Islet of Langerhans (tissue), 1 donor: Measurements from ENCODE around the gene EDIL3.

Source experiments
- FAIRE-seq: peaks from one replicate; lab custom pipeline; 2011; peaks lifted over from hg19 to GRCh38; lab: Jason Lieb, UNC

Gene EDIL3, protein sequence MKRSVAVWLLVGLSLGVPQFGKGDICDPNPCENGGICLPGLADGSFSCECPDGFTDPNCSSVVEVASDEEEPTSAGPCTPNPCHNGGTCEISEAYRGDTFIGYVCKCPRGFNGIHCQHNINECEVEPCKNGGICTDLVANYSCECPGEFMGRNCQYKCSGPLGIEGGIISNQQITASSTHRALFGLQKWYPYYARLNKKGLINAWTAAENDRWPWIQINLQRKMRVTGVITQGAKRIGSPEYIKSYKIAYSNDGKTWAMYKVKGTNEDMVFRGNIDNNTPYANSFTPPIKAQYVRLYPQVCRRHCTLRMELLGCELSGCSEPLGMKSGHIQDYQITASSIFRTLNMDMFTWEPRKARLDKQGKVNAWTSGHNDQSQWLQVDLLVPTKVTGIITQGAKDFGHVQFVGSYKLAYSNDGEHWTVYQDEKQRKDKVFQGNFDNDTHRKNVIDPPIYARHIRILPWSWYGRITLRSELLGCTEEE

DNA sequence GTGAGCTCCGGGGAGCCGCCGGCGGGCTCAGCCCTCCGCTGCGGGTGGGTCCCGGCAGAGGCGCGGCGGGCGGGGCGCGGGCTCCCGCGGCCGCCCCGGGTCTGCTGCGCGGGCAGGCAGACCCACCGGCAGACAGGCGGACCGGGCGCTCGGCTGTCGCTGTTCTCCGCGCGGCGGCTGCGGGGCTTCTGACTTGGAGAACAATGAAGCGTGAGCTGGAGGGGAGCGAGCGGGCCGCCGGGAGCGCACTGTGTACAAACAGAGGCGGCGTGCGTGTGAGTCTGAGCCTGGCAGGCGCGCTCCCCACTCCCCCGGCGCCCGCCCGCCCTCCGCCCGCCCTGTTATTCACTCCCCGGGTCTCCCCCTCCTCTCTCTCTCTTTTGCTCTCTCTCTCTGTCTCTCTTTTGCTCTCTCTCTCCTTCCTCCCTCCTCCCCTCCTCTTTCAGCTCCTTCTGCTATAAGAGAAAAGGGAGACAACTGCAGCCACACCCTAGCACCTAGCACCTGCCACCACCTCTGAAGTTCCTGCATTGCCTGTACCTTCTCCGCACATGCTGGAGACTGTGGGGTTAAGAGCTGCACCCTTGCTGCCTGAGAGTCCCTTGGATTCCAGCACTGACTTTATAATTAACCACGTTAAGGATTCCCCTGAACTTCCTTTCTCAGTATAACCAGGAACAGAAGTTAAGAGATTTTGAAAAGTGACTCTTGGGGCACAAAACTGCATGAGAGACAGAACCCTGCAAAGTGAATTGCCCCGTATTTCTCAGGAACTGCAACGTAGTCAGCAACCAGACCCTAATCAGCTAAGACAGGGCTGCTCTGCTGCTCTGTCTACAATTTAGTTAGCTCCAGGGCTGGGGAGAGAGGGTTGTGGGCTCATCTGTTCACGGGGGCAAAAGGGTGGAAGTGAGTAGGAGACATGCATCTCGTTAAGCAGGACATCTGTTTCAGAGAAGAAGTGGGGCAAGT is at the start of gene EDIL3:
Gene EDIL3, minus strand, starts transcription at position 277 of the 972 bp plus-strand sequence. CDS start 506 bp downstream, outside the sequence.
- FAIRE-seq, result no peak

DNA sequence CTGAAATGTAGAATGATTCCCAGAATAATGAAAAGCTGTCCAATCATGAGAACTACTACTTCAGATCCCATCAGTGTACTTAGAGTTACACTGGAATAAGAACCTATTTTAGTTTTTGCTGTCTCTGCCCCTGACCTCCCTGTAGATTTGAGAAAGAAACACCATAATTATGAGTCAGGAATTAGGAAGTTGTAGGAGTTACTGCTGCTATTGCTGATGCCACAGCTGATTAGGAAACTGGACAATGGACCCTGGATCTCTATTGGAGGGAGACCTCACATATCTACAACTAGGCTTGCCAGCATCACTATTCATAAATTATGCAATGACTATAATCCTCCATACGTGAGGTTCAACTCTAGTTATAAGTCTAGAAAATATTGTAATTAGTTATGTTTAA is 48.8 kb upstream of the EDIL3 start:
- FAIRE-seq, result no peak

DNA sequence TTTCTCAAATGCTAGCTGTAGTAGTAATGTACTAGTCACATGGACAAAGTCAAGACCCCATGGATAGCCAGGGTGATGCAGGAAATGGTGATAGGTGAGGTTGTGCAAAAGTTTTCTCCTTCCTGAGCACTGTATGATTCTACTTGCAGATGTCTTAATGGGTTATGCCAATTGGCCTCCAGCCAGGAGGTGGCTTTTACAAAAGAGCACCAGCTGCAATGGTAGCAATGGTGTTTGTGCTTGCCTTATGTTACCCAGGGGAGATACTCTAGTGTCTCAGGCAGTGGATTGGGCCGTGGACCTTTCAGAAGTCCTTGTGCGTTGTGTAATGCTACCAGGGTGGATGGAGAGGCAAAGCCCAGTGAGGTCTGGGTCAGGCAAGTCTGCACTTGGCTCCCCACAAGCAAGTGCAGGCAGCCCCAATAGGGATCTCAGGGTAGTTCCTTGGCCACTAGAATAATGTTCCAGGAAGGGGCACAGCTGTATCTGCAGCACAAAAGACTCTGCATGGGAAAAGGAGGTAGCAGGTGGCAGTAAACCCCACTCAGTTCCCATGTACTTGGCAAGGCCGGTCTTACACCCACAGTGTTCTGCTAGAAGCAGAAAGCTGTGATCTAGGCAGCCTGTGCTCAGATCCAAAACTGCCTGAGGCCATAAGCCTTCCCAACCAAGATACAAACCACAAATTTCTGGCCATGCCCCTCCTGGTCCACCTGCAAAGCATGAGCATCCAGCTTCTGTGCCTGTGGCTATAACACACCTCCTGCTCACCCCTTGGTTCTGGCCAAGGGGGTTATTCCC is 46.4 kb upstream of the EDIL3 start:
- FAIRE-seq, result no peak

DNA sequence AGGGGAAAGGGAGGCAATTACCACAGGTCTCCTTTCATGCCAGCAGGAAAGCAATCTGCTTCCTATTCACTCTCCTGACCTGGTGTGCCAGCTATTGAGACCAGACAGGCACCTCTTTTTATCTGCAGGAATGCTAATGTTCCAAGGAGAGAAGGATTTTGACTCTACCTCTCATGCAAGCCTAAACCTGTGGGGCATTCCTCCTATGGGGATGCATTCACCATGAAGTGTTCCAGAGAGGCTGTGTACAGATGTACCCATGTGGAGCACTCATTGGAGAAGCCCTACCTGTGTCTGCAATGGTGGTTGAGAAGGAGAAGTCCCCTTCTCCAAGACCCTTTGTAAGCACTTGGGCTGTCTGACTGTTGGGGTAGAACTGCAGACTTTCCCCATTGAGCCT is 45.4 kb upstream of the EDIL3 start:
- no peak for FAIRE-seq

DNA sequence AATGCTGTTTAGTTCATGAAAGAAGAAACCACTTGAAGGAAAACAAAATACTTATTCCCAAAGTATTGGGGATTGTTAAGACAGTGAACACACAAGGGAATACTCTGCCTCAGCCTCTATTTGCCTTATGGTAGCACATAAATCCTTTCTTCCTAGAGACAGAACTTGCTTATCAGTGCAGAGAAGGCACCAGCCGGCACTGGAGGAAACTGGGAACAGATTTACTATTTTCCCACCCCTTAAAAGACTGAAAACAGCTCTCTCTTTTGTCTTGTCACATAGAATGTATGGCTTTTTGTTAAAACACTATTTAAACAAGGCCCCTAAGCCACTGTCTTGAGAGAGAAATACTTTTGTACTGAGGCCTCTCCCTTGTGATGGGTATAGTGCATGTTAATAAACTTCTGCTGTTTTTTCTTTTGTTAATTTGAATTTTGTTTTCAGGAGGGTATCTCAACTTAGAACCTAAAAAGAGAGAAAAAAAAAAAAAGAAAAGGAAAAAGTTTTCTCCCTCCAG is 40.7 kb upstream of the EDIL3 start:
- no peak for FAIRE-seq

DNA sequence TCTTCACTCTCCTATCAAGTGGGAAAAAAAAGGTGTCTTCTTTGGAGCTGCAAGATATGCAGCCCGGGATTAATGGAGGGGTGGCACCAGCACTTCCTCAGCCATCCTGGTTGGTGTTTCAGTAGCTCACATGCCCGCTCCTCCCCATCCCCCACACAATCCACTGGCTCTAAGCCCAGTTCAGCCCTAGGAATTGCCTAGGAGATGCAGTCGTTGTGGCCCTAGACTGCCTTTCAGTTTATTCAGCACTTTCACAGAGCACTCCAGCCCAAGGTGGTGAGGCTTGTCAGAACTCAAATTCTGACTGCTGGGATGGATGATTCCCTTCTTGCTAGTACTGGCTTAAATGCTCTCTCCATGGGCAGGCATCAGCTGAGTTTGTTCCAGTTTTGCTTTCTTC is 35.1 kb upstream of the EDIL3 start:
- FAIRE-seq, result no peak

DNA sequence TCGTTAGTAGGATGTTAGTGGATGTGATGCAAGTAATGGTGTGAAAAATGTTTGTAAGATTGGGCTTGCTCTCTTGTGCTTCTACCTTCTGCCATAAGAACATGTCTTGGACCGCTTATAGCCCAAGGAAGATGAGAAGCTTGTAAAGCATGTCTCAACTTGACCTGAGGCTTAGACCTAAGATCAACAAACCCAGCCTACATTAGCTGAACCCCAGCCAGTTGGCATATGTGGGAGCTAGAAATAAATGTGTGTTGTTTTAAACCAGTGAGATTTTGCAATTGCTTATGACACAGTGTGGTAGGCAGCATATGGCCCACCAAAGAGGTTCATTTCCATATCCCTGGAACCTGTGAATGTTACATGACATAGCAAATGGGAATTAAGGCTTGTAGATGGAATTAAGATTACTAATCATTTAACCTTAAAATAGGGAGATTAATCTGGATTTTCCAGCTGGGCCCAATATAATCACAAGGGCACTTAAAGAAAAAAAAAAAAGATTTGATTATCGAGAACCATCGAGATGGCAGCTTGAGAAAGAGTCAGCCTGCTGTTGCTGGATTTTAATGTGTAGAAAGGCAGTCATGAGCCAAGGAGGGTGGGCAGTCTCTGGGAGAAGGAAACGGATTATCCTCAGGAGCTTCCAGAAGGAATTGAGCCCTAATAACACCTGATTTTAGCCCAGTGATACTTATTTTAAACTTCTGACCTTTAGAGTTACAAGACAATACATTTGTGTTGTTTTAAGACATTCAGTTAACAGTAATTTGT is 27.3 kb upstream of the EDIL3 start:
- FAIRE-seq, result no peak

DNA sequence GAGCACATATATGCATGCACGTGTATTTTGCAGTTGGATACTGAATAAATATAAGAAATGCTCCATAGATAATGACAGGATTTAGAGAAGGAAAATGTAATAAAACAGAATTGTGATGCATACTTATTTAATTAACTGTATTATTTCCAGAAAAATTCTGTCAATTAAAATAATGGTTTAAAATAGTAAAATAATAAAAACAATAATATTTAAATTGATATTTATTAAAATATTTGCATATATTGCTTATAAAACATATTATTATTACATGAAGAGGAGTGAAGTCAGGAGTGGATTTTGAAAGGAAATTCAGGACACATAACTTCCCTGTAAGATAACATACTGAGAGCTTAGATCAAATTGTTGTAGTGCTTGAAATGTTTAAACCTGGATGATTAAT is 21.4 kb upstream of the EDIL3 start:
- FAIRE-seq, result no peak

DNA sequence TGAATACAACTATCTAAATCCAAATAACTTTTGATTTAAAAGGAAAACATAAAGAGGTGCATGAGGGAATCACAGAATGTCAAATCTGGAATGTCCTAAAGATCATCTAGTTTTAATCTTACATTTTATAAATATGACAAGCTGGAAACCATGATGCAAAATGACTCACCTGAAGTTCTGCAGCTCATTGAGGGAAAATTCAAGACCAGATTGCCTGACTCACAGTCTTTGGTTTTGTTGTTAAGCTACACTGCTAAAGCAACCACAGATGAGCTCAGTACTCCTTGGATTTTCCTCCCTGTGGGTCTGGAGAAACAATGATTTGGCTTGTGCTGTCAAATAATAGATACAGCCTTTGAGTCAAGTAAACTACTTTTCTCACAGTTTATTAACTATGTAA is 19.1 kb upstream of the EDIL3 start:
- peak; percentile 45 for FAIRE-seq

DNA sequence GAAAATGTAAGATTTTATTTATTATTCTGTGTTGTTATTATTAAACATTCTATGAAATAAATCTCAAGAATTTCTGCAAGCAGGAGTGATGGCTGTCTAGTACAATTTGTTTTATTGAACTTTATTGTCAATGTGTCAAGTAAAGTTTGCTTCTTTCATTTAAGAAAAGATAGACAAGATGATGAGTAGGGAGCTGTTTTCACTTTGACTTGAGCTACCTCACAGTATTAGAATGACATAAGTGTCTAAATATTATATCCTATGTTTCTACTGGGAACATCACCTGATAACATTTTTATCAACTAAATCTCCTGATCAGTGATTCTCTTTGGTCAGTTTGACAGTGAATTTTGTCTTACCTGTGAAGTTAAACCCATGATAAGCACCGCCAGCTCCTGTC is 12.7 kb upstream of the EDIL3 start:
- FAIRE-seq, result no peak

DNA sequence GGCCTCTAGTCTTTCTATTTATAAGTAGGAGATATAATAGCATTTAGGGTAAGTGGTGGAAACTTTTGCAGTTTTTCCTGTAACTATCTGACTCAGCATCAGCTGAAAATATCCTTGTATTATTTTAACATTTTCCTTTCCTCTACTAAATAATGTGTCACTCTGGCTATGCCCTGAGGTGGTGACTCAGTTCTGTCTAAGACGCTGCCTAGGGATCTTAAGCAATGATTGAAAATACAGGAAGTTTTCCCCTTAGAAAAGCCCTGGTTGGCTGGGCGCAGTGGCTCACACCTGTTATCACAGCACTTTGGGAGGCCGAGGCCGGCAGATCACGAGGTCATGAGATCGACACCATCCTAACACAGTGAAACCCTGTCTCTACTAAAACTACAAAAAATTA is 9.3 kb upstream of the EDIL3 start:
- FAIRE-seq, result no peak

DNA sequence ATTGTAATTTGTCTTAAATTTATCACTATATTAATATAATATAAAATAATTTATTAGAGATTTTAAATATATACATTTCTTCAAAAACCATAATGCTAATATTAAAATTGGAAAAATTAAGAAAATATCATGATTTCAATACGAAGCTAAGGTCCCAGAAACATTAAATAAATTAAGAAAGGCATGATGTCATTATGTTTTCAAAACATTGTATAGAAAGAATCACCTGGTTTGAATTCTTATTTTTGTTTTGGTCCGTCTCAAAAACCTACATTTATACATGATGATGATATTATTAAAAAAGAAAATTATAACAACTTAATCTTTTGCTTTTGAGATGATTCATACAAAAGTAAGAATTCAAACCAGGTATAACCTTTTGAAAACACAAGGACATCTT is 8.2 kb upstream of the EDIL3 start:
- peak; percentile 55 for FAIRE-seq

DNA sequence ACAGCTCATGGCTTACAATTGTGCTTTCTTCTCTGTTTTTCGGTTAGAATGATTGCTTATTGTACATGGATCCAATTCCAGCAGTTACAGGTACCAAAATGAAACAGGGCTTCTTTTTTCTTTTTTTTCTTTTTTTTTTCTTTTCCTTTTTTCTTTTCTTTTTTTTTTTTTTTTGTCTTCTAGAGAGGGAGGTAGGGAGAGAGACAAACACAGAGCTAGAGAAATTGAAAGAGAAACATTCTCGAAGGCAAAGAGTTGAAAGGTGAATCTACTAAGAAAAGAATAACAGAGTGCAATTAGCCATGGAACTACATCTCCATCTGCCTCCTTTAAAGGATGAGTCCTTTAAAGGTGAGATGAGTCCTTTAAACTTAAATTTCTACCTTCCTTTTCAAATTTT is 1.0 kb upstream of the EDIL3 start:
- no peak for FAIRE-seq

DNA sequence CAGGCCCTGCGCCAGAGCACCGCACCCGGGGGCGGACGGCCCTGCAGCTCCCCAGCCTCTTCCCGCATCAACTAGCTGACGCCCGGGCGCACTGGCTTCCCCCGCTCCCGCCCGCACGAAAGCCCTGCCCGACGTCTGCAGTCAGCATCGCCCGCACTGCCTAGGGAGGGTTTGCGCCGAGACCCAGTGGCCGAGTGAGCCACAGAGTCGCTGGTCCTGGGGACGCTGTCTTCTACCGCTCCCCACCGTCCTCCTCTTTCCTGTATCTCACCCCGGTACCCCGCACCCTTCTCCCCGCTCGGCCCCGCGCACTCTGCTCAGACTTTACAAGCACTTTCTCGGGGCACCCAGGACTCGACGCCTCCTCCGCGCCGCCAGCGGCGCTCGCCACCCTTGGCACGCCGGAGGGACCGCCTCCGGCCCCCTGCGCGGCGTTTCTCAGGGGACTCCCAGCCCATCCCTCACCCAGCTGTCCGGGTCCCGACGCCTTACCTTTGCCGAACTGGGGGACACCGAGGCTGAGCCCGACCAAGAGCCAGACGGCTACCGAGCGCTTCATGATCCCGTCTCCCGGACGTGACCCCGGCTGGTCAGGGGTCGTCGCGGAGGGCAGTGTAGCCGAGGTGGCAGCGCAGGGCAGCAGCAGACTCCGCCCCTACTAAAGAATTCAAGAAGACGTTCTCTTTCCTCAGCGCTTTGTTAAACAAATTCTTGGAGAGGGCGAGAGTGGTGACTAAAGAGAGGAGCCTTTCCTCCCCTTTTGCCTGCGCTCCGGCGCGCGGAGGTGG is 670 bp downstream of the EDIL3 start:
- FAIRE-seq, result no peak

DNA sequence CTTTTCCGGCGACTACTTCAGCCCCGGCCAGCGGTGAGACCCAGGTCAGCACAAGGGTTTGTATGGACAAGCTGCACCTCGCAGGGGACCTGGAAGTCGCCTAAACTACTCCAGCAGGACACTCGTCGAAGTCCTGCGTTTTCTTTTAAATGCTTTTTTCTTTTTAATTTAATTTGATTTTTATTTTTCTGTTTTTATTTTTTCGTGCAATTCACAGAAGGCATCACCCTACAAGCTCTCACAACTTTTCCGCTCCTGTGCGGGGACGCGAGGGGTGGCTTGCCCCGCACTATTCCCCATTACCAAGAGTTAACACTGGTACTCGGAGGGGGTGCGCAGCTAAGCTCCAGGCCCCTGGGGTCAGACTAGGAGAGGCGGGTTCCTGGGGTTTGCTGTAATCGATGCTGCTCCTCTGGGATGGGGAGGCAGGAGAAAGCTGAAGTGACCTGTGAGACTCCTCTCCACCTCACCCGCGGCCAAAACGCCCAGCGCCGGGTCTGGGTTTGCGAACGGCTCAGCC is 1.3 kb downstream of the EDIL3 start:
- FAIRE-seq, result no peak

DNA sequence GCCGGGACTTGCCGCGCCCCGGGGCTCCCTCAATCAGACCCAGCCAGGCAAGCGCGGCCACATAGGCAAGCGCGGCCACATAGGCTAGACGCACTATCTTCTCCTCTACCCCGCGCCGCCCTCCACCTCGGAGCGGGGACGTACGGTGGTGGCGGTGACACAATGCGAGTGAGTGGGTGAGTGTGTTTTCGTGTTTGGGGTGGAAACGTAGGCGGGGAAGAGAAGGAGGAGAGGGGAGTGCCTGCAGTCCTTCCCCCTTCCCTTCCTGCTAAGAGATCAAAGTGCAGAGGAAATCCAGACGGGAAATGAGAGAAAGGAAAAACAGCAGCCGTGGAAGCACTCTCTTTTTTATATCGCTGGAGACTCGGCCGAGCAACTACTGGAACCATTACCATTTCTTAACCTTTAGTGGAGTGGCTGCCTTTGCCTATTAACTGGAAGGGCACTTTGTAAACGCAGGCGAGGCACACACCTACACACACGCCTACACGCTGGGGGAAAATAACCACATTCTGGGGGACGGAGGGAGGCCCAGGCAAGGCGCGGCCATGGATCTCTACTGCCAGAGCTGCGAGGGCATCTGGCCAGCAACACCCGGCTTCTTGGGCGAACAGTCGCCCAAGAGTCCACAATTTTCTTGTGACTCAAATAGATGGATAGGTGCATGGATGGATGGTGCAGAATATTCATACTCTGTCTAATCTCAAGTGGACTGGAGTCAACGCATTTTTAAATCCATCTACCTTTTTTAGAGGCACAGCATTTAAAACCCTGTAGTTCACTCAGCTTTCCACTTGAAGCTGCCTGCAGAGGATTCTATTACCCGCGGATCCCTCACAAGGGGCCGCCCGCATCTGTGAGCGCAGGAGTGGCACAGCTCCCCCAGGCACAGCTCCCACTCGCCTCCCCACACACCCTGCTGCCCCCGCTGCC is 2.1 kb downstream of the EDIL3 start:
- no peak for FAIRE-seq

DNA sequence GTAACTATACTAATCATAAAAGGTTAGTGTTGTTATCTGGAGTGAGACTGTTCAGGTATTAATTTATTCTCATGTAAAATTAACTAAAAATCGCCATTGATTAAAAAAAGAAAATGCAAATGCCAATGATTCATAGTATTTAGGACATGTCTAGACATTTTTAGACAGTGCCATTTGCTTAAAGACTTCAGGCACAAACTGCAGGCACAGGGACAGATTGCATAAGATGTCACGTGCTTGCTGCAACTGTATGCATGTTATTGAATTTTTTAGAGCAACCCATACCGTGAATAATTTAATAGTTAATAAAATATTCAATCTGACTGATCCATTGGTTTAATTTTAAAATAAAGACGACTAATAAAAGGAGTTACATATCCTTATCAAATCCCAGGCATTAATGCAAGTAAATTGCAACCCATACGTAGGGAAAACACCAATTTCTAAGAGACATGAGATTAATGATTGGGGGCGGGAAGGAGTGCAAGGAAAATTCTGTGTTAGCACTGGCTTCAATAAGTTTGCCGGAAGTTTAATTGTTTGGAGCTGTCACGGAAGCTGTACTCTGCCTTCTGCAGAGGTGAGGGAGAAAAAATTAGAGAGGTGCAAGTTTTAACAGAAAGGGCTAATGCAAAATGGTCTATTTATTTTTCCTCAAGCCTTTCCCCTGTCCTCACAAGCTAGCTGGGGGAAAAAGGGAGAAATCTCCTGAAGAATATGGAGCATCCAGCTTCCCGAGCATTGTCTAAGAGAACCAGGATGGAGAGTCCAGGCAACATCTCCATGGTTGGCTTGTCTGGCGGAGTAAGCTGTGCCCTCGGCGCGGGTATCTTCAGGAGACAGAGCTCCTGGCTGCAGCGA is 2.9 kb downstream of the EDIL3 start:
- FAIRE-seq, result no peak

DNA sequence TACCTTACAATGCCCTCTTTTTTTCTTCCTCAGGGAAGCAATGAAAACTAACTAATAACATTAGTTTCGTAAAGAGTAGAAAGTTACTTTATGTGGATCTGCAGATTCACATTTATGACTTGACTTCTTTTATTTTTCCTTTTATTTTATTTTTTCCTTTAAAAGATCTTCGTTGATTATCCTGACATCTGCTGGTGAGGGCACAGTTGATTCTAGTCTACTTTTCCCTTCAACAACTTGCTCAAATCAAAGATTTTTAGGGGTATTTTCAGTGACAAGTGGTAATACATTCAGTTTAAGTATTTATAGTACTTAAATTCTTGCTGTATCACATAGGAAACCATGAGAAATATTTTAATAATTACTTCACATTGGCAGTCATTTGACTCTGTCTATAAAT is 4.9 kb downstream of the EDIL3 start:
- peak; percentile 82 for FAIRE-seq
